GM12892 (cell line): ENCODE results near the gene PPP4C.

Experiments used
- POLR2A ChIP-seq: IDR thresholded peaks from 2 replicates; pipeline ENCODE4 v1.6.1; 2011; ENCODE audit warnings: low read depth, low read length, control low read depth
- POLR2AphosphoS5 ChIP-seq: IDR thresholded peaks from 2 replicates; pipeline ENCODE4 v1.6.1; 2011; ENCODE audit warnings: low read depth, low read length, control low read depth

GRCh38 chr16:30026449-30026848 is 49.3 kb upstream of the PPP4C start:
- TF ChIP-seq POLR2A = no peak
- no peak for TF ChIP-seq POLR2AphosphoS5
